Stimulated activated CD8-positive, alpha-beta memory T cell treated with anti-CD3 and anti-CD28 coated beads, Interleukin-4, amount 100 ng/mL, for 24 hours (primary cell): ENCODE results near the gene GAD2.
A peak's percentile ranks its signal among the peaks of the same experiment; 100 is the strongest.

Experiments
- DNase-seq: peaks from one replicate; pipeline ENCODE4 v3.0.0-alpha.2; 2020; ENCODE audit warnings: low read depth

The GAD2 gene

GRCh38 chr10:26216585-26217395 is at the start of gene GAD2:
Gene GAD2, plus strand, starts transcription at chr10:26216774. Its CDS starts 36 bp downstream, at chr10:26216810.
- no peak for DNase-seq

- no peak for DNase-seq
Measured at GRCh38 chr10:26169466-26169865, 47.1 kb upstream of the GAD2 start.

- DNase-seq = no peak
Measured at GRCh38 chr10:26172131-26172530, 44.4 kb upstream of the GAD2 start.

GRCh38 chr10:26173837-26174236 is 42.7 kb upstream of the GAD2 start:
- no peak for DNase-seq

DNA sequence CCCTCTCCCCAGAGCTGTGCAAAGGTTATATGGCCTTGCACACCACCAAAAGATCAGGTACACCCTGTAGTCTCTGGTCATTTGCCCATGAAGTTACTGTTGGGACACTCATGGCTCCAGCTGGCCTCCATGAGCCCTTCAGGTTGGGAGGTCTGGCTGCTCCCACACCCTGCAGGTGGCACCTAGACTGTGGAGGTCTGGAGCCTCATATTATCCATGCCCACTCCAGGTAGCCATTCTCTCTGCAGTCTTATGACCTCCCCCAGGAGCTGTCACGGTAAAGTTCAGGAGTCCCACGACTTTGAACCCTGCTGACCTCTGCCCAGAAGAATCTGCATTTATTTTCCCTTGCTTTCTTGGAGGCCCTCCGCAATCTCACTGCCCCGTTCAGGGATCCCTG is 39.2 kb upstream of the GAD2 start:
- no peak for DNase-seq

DNA sequence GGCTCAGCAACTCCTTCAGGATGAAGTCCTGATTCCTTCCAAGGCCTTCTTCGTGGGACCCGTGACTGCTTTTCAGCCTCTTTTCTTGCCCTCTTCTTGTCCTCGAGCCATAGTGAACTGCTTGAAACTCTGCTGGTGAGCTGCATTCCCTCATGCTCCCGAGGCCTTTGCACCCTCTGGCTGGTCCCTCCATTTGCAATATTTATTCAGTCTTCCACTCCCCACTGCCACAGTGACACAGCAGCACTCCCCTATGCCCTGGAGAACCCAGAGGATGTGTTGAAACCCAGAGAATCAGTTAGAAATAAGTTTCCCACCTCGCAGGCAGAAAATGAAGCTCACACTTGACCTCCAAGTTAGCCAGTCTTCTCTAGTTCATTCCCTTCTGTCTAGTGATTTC is 22.3 kb upstream of the GAD2 start:
- DNase-seq = no peak

- DNase-seq = no peak
Measured at GRCh38 chr10:26197248-26197647, 19.3 kb upstream of the GAD2 start.

- DNase-seq = no peak
Measured at GRCh38 chr10:26198119-26198518, 18.5 kb upstream of the GAD2 start.

DNA sequence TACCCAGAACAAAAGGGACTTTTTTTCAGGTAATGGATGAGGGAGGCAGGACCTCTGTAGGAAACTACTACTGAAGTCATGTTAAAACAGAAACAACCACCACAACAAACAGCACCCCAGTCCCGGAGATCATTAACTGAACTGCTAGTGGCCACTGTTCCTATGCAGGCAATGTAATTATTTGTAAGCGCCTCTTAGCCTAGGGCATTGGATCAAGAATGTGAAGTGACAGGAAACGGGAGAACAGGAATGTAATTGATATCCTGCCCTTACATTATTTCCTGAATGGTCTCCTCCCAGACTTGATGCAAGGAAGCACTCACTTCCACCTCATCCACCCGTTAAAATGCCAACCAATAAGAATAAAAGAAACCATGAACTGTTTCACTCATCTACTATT is 16.7 kb upstream of the GAD2 start:
- no peak for DNase-seq

DNA sequence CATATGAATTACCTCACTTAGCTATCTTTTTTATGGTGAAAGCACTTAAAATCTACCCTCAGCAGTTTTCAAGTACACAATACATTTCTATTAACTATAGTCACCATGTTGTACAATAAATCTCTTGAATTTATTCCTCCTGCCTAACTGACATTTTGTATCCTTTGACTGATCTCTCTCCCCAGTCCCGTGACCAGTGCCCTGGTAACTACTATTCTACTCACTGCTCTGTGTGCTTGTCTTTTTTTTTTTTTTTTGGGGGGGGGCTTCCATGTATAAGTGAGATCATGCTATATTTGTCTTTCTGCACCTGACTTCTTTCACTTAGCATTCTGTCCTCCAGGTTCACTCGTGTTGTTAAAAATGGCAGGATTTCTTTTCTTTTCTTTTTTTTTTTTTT is 11.4 kb upstream of the GAD2 start:
- DNase-seq = no peak

GRCh38 chr10:26211781-26212444 is 4.7 kb upstream of the GAD2 start:
- DNase-seq = no peak

DNA sequence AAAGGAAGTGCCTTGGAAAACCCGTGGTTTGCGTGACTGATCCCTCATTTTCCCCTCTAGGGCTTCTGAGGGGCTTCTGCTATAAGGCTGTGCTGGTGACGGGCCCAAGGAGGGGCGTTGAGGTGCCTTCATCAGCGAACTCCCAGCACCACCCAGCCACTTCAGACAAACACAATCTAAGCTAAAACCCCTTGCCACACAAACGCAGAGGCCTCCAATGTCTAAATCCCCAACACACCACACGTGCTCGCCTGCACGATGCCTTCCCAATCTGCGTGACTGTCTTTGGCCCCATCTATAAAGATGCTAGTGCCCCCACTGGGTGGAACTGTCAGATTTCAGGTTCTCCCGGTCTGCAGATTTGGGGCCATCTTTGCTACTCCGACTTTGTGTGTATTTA is 4.1 kb upstream of the GAD2 start:
- no peak for DNase-seq

DNA sequence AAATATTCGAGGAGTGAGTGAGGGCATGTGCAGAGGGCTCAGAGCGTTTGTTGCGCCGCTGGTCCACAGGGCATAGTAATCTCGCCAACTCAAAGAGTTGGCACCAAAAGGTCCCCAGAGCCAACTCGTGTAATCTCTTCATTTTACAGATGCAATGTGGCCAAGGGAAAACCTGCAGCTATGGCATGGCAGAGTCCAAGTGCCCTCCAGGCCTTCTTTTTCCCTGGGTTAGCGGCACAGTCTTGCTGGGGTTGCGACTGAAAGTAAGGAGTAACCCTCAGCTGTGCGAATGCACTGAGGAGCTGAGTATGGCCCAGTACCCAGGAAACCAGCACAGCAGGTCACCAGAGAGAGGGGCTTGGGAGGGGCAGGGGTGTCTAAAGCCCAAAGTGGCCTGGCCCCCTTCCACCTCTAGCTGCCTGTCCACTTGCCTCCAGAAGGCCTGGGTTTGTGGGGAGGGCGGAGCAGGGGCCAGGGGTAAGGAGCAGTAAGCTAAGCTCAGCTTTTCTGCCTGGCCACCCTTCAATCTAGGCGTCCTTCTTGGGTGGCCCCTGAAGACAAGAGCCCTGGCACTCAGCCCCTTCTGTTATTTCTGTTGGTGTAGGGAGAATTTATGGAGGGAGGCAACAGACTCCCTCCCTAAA is 3.3 kb upstream of the GAD2 start:
- DNase-seq = no peak

DNA sequence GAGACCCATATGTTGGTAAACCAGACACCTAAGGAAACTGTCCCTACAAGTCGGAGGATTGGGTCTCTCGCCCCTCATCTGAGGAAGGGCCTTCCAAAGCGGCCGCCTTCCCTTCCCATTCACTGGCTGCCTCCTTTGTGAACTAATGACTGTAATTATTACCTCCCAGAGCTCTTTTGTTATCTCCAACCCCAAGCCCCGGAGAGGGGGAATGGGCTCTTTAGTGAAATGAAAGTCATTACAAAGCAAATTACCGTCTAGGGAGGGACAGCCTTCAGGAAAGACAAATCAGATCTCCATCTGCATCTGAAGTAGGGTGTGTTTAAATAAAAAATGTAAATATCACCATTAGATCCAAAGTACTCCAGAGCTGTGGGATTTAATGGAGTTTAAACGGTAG is 2.6 kb upstream of the GAD2 start:
- DNase-seq = no peak

DNA sequence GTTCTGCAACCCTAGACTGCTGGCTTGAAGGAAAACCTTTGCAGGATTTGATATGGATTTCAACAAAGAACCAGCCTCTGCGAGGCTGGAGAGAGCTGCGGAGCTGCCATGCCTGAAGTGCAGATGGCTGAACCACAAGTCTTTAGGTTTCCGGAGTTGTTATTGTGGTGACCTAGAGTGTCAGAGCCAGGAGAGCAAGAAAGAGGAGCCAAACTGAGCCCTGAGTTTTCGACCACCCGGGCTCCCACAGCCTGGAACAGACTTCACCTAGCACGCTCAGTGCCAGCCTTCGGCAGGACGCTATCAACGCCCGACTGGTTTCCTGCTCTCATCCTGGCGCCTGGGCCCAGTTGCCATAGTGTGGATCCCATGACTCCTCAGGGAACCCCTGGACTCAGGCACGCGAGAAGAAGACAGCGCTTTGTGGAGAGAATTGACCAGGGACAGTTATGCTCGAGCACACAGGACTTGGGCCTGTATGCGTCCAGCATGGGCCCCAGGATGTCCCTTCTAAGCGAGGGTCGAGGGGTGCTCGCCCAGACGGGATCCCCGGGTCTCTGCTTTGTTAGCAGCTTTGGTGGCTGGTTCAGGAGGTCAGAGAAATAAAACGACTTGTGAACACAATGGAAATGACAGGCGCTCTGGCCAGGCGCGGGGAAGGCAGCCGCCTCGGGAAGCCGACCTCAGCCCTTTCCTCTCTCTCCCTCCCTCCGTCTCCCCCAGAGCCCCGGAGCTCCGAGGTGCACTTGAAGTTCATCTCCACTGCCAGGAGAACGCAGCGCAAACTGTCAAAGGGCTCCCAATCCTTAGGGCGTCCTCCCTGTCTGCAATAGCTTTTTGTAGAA is 1.8 kb upstream of the GAD2 start:
- no peak for DNase-seq

GRCh38 chr10:26215396-26215934 is 1.1 kb upstream of the GAD2 start:
- DNase-seq = no peak

- peak; percentile 23 for DNase-seq
Measured at GRCh38 chr10:26215935-26216584, 514 bp upstream of the GAD2 start.

GRCh38 chr10:26217396-26218086 is 967 bp downstream of the GAD2 start:
- DNase-seq = no peak

GRCh38 chr10:26219676-26220075 is 3.1 kb downstream of the GAD2 start:
- no peak for DNase-seq

- DNase-seq = no peak
Measured at GRCh38 chr10:26220901-26221300, 4.3 kb downstream of the GAD2 start.

- no peak for DNase-seq
Measured at GRCh38 chr10:26221541-26221940, 5.0 kb downstream of the GAD2 start.
